GM13976 (cell line): ENCODE results near the gene RPL3.
"Not testable (repeated sequence)": the region's sequence is repeated elsewhere in the genome, so short reads cannot be mapped to it uniquely, and the experiment has no call there.

ENCODE experiments used
- DNase-seq: peaks from one replicate; pipeline ENCODE4 v3.0.0; 2012; ENCODE audit warnings: low spot score
- CTCF ChIP-seq: IDR thresholded peaks from 2 replicates; pipeline ENCODE4 v1.5.1; 2012; ENCODE audit warnings: borderline replicate concordance, mild to moderate bottlenecking; ENCODE audit not compliant: insufficient read depth; ENCODE audit errors: extremely low read depth, missing control alignments, control extremely low read depth
- in situ Hi-C: fragments of 300-500 bp; cut with MboI; formaldehyde crosslinking; loops from one replicate; pipeline ENCODE4 v1.12.0; 2022; ENCODE audit warnings: low sequenced_read_pairs, mixed read lengths, inconsistent platforms; ENCODE audit not compliant: unreplicated experiment

RPL3 gene

GRCh38 chr22:39359659-39360195 lies 40.3 kb upstream of the RPL3 start:
- in situ Hi-C loops = no loop called here
- TF ChIP-seq CTCF = no peak
- DNase-seq = no peak

- in situ Hi-C loops, DNase-seq: not testable (repeated sequence)
Measured at GRCh38 chr22:39358197-39358596, 38.8 kb upstream of the RPL3 start.

- in situ Hi-C loops, DNase-seq: not testable (repeated sequence)
Measured at GRCh38 chr22:39357110-39358108, 38.0 kb upstream of the RPL3 start.

- peak; percentile 24 for DNase-seq
- in situ Hi-C loops = no loop called here
- TF ChIP-seq CTCF = no peak
Measured at GRCh38 chr22:39356464-39356863, 37.0 kb upstream of the RPL3 start.

GRCh38 chr22:39355805-39356204 lies 36.4 kb upstream of the RPL3 start:
- DNase-seq, in situ Hi-C loops: not testable (repeated sequence)

GRCh38 chr22:39355080-39355479 lies 35.7 kb upstream of the RPL3 start:
- in situ Hi-C loops = no loop called here
- no peak for DNase-seq
- no peak for TF ChIP-seq CTCF

GRCh38 chr22:39353346-39353745 lies 33.9 kb upstream of the RPL3 start:
- in situ Hi-C loops = no loop called here

More at GRCh38 chr22:39353346-39353745, 33.9 kb upstream of the RPL3 start:
- no peak for TF ChIP-seq CTCF
- DNase-seq = no peak
